ENCODE measurements around the gene PABPC4L.

DNA sequence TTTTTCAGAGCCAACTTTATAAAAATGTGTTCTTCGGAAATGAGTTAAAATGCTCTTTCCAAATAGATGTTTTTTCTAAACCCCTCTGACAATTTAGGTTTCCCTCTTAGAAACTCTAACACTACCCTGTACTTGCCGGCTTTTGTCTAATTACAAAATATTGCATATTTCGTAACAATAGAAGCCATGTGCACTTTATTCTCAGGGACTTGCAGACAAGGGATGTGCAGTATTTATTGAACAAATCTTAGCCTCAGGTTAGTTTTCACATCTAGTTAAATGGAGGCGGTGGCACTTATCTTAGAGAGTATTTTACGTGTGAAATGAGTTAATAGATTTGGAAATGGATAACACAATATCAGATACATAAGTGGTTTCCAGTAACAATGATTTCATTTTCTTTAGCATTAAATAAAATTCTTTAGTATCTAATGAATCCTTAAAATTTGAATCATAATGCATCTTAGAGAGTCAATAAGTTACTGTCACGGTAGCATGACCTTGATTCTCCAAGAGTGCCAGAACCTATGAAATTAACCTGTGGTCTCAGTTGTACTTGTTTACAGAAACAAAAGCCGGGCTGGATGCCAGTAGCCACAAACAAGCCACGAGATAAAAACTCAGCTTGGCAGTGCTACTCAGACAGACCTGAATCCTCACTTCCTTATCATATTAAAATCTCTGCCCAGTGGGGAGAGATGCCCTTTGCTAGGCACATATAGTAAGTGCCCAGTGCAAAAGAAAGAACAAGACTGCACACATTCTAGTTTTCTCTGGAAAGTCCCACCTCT, 772 bp upstream of the PABPC4L start:
- TF ChIP-seq, protein P1, sequence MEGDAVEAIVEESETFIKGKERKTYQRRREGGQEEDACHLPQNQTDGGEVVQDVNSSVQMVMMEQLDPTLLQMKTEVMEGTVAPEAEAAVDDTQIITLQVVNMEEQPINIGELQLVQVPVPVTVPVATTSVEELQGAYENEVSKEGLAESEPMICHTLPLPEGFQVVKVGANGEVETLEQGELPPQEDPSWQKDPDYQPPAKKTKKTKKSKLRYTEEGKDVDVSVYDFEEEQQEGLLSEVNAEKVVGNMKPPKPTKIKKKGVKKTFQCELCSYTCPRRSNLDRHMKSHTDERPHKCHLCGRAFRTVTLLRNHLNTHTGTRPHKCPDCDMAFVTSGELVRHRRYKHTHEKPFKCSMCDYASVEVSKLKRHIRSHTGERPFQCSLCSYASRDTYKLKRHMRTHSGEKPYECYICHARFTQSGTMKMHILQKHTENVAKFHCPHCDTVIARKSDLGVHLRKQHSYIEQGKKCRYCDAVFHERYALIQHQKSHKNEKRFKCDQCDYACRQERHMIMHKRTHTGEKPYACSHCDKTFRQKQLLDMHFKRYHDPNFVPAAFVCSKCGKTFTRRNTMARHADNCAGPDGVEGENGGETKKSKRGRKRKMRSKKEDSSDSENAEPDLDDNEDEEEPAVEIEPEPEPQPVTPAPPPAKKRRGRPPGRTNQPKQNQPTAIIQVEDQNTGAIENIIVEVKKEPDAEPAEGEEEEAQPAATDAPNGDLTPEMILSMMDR (IDR thresholded peaks at IDR 0.05; ENCODE audit: insufficient read depth, low read length) = no peak
- no peak for TF ChIP-seq POLR2AphosphoS5 (IDR thresholded peaks at IDR 0.05; ENCODE audit: low read depth)
- TF ChIP-seq, protein P2, sequence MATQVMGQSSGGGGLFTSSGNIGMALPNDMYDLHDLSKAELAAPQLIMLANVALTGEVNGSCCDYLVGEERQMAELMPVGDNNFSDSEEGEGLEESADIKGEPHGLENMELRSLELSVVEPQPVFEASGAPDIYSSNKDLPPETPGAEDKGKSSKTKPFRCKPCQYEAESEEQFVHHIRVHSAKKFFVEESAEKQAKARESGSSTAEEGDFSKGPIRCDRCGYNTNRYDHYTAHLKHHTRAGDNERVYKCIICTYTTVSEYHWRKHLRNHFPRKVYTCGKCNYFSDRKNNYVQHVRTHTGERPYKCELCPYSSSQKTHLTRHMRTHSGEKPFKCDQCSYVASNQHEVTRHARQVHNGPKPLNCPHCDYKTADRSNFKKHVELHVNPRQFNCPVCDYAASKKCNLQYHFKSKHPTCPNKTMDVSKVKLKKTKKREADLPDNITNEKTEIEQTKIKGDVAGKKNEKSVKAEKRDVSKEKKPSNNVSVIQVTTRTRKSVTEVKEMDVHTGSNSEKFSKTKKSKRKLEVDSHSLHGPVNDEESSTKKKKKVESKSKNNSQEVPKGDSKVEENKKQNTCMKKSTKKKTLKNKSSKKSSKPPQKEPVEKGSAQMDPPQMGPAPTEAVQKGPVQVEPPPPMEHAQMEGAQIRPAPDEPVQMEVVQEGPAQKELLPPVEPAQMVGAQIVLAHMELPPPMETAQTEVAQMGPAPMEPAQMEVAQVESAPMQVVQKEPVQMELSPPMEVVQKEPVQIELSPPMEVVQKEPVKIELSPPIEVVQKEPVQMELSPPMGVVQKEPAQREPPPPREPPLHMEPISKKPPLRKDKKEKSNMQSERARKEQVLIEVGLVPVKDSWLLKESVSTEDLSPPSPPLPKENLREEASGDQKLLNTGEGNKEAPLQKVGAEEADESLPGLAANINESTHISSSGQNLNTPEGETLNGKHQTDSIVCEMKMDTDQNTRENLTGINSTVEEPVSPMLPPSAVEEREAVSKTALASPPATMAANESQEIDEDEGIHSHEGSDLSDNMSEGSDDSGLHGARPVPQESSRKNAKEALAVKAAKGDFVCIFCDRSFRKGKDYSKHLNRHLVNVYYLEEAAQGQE (IDR thresholded peaks at IDR 0.05; ENCODE audit: insufficient replicate concordance, low read depth) = no peak

Measured in HL-60 (cell line).